AG09319 (cell line): Measurements from ENCODE around the gene PDE4B.

Source experiments
- DNase-seq: peaks from one replicate; pipeline ENCODE4 v3.0.0-alpha.2; 2010; ENCODE audit warnings: low read depth; ENCODE audit errors: extremely low read depth
- TF ChIP-seq, protein P1 (sequence below): IDR thresholded peaks from 2 replicates; pipeline ENCODE4 v1.5.1; 2011; ENCODE audit warnings: low read depth, mild to moderate bottlenecking, inconsistent platforms, low read length, moderate library complexity

PDE4B gene

DNA sequence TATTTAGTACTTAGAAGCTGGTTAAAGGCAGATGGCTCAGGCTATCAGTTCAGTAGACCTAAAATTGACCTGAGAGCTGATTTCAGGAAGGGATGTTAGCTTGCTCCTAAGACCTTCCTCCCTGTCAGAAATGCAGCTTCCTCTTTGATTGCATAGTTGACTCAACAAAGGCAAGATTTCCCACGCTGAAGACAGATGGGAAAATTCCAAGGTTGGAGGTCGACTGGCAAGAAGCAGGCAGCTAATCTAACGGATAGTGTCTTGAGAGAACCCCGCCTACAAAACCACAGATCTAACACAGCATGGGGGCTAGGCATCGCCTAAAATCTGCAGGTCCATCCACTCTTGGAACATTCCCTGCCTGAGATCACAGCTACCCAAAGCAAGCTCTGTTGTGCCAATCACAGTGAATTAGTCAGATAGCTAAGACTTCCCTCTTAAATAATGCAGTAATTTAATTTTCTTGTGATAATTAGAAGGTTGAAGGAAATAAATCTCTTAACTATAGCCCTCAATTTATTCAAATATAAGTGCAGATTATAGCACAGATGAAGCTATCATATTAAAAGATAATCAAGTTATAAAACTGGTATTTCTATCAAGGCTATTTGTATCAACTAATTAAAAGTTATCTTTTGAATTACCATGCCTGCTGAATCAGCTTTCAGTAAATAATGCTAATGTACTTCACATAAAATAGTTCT is 383.5 kb downstream of the PDE4B start:
- no peak for DNase-seq
- TF ChIP-seq, protein P1, sequence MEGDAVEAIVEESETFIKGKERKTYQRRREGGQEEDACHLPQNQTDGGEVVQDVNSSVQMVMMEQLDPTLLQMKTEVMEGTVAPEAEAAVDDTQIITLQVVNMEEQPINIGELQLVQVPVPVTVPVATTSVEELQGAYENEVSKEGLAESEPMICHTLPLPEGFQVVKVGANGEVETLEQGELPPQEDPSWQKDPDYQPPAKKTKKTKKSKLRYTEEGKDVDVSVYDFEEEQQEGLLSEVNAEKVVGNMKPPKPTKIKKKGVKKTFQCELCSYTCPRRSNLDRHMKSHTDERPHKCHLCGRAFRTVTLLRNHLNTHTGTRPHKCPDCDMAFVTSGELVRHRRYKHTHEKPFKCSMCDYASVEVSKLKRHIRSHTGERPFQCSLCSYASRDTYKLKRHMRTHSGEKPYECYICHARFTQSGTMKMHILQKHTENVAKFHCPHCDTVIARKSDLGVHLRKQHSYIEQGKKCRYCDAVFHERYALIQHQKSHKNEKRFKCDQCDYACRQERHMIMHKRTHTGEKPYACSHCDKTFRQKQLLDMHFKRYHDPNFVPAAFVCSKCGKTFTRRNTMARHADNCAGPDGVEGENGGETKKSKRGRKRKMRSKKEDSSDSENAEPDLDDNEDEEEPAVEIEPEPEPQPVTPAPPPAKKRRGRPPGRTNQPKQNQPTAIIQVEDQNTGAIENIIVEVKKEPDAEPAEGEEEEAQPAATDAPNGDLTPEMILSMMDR, result no peak

DNA sequence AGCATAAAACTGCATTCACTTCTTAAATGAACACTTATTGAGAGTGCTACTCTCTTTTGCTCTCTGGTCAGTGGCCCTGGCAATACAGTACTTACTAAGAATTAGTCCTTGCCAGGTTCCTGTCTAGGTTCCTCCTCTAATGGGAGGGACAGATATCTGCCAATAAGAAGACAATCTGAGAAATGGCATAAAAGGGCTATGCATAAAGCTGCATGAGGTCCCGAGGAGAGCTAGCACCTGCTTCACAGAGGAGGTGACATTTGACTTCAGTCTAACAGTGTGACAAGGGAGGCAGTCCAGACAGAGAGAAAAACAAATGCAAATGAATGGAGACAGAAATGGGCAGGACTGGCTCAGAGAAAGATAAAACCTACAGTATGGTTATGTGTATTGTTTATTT is 384.1 kb downstream of the PDE4B start:
- DNase-seq, result no peak
- TF ChIP-seq, protein P1, result no peak

DNA sequence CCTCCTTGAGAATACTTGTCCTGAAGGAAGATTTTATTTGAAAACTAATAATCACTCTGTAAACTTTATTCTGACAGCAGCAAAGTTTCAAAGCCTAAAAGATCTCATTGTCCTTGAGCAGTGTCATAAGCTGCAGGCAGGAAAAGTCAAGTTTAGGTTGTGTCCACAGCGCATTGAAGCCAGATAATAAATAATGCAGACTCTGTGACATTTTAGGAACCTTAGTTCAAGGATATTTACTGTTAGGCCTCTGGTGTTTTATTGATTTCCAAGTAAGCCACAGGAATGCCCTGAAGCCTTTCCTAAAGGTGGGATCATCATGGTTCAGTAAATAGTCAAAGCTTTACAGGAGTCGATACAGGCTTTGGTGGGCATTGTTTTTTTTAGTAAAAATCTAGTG is 384.8 kb downstream of the PDE4B start:
- DNase-seq, result no peak
- TF ChIP-seq, protein P1, result no peak

DNA sequence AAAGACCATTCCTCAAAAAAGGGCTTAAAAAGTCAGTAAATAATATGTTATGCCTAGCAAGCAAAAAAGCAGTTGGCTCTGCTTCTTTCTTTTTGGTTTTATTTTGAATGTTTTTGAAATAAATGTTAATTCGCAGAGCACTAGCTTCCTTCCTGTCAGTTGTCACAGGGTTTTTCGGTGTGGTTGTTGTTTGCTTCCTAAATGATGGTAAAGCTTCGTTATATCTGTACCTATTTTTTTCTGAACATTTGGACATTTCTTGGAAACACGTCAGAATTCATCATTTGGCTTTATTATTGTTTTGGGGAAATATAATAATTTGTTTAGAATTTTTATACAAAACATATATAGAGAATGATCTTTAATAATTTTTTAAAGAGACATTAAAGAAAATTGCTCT is 389.3 kb downstream of the PDE4B start:
- DNase-seq, result no peak
- TF ChIP-seq, protein P1, result no peak

DNA sequence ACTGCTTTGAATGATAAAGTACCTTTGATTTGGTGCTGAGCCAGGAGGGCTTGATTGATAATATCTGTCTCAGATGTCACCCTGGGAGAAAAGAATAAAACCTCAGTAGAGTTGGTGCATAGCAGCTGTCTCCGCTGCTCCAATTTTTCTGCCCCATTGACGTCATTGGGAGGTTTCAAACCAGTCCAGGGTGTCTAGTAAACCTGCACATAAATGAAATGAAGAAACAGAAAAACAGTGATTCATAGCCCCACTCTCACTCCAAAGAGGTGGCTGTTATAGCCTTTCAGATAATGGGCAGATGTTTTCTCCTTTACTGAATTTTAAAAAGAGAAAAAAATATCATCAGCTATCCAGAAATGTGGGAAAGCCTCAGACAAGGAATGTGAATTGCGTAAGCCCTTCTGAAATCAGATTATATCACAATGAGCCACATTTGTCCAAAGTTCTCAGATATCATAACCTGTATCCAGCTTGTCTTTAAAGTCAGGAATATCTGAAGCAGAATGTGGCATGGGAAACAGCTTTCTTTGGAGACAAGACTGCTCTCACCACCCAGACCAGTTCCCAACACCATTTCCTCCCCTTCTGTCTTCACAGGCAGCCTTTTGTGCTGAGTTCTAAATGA is 390.0 kb downstream of the PDE4B start:
- no peak for DNase-seq
- TF ChIP-seq, protein P1, result no peak

DNA sequence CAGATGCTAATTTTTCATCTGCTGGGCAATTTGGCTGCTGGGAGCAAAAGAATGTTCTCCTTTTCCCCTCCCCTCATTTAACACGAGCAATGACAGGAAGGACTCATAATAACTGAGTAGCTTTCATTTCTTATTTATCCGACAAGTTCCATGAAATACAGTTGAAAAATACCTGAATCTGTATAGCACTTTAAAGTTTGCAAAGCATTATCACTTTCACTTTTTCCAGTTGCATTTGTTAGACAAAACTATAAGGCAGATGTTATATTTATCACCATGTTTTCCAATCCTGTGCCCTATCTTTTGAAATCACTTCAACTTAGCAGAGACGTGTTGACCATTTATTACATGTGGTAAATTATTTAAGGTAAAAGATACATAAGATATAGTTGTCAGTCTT is 390.7 kb downstream of the PDE4B start:
- DNase-seq, result no peak
- TF ChIP-seq, protein P1, result no peak

DNA sequence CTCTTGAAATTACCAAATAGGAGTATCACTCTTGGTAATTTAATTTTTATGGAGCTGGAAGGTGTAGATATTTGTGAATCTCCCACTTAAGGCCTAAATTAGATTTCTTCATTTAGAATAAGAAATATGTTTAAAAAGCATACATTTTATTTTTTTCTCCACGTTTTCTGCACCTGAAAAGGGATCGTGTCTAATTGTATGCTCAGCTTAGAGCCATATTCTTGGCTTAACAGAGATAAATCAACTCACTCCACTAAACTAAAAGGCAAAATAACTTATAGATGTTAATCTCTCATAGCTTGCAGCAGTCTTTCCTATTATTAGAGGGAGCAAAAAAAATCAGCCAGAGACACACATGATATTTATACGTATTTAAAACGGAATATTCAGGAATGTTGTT is 404.4 kb downstream of the PDE4B start:
- TF ChIP-seq, protein P1, result no peak
- DNase-seq, result no peak
